Stimulated activated naive CD8-positive, alpha-beta T cell treated with anti-CD3 and anti-CD28 coated beads, Interleukin-15, Interleukin-2, amounts not matched to agents 100 ng/mL and 50 ng/mL, for 24 hours (primary cell): Measurements from ENCODE around the gene RASSF4.

Experiments
- H3K27ac Mint-ChIP-seq: one replicate; pipeline ENCODE4 v1.8.0; 2021; ENCODE audit warnings: mild to moderate bottlenecking, mixed read lengths
- H3K27me3 Mint-ChIP-seq: one replicate; pipeline ENCODE4 v1.8.0; 2021; ENCODE audit warnings: mixed read lengths
- H3K36me3 Mint-ChIP-seq: one replicate; pipeline ENCODE4 v1.8.0; 2021; ENCODE audit warnings: low read depth, mixed read lengths
- H3K4me1 Mint-ChIP-seq: one replicate; pipeline ENCODE4 v1.8.0; 2021; ENCODE audit warnings: low read depth, mixed read lengths
- H3K4me3 Mint-ChIP-seq: one replicate; pipeline ENCODE4 v1.8.0; 2021; ENCODE audit warnings: mild to moderate bottlenecking, mixed read lengths
- H3K9me3 Mint-ChIP-seq: one replicate; pipeline ENCODE4 v1.8.0; 2021; ENCODE audit warnings: mixed read lengths

The RASSF4 gene

DNA sequence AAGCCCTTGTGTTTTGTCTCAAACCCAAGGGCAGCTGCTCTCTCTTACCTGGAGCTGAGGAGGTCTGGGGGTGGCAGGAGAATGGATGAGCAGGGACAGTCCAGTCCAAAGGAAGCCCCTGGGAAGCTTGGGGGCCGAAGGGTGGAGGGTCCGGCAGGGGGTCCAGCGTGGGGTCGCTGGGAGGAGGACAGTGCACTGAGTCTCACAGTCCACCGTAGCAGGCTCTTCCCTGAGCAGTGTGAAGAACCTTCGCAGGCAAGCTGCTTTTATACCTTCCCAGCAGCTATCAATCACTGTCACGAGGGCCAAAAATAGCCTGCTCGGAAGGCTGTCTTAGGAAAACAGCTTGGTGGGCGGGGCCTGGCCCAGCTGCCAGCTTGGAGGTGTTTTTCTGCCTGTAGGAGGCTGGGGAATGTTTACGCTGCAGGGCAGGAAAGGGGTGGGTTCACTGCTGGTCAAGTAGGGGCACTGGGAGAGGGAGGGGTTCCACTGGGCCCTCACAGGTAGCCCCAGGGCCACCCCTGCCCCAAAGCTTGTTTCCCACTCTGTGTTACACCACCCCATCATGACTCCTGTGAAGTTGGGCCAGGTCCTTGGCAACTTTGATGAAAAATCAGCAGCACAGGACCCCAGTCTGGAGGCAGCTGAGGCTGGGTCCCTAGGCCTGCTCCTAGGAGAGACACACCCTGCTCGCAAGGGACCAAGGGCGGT is 19.1 kb downstream of the RASSF4 start, which contains the start of gene DEPP1:
DEPP1 (minus strand) TSS at position 240 of the 711 bp plus-strand sequence. CDS start 779 bp downstream, outside the sequence.
- Mint-ChIP-seq H3K27me3 (no peaks in the 10 kb centered on the region), H3K36me3 (no peaks in the 10 kb centered on the region), H3K4me3 (no peak within 1 kb of the TSS), H3K9me3 (no peaks in the 10 kb centered on the region), H3K27ac (no peak within 1 kb of the TSS), H3K4me1 (peaks cover 18% of the 10 kb centered on the region)

DNA sequence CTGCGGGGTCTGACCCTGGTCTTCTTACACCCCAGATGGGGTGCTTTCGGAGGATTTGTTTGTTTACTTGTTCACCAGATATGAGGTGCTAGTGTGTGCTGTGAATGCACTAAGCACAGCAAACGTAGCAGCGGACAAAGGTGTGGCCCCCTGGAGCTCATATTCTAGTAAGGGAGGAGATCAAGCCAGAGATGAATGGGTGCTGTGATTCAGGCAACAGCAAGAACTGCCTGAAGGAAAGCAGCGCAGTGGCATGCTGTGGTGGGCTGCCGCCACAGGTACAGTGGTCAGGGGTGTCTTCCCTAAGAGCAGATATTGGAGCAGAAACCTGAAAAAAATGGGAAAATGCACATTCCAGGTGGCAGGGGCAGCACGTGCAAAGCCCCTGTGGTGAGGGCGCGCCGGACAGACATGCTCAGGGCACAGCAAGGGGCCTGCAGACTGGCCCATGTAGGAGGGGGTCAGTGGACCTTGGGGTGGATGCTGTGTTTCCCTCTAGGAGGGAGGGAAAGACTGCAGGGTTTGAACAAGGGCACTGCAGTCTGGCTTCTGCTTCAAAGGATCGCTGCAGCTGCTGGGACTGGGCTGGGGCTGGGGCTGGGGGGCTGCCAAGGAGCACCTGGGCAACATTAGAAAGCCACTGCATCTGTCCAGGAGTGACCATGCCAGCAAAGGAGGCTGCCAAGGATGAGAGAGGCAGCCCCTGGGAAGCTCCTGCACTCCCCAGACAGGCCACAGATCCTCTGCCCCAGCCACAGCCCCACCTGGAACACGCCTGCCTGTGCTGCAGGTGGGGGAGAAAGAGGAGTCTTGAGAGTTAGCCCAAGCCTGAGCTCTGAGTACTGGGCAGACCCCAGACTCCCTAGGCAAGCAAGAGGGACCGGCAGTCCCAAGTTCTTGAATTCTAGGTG is 19.9 kb downstream of the RASSF4 start:
- Mint-ChIP-seq H3K27ac (no peak overlapping the region), H3K9me3 (no peaks in the 10 kb centered on the region), H3K4me1 (peaks cover 11% of the 10 kb centered on the region), H3K27me3 (no peaks in the 10 kb centered on the region), H3K36me3 (no peaks in the 10 kb centered on the region), H3K4me3 (no peak overlapping the region)

DNA sequence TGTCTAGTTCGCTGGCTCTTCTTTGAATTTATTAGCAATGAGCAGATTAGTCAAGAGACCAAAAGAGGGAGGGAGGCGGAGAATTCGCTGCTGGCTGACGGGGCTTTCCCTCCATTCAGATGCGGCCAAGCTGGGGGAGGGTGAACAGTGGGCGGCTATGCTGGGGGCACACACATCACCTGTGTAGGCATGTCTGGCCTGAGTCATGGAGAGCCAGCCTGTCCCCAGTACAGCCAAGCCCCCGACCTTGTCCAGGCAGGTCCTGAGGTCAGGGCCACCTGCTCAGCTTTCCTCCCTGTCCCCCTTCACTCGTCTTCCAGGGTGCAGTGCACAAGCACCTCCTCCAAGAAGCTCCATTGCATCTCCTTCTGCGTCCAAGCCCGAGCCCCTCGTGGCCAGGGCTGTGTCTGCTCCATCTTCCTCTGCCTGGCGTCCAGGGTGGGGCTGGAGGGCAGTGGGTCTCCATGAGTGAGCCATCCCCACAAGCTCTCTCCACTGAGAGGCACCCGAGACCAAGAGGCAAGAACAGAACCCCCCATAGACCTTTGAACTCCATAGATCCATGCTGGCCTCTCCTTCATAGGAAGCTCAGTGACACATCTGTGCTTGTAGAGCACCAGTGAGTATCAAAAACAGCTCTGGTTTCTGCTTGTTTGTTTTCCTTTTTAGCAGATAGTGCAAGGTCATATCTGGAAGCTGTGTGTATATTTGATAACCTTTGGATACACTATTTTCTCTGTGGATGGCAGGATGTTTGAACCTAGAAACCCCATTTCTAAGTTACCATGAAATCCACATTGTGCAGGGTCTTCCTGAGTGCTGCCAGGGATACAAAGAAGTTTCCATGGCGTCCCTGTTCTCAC is 20.9 kb downstream of the RASSF4 start:
- no peak overlapping the region for H3K27ac Mint-ChIP-seq
- H3K27me3 Mint-ChIP-seq: no peaks in the 10 kb centered on the region
- H3K4me3 Mint-ChIP-seq: no peak overlapping the region
- no peaks in the 10 kb centered on the region for H3K9me3 Mint-ChIP-seq
- H3K4me1 Mint-ChIP-seq: peaks cover 8% of the 10 kb centered on the region
- no peaks in the 10 kb centered on the region for H3K36me3 Mint-ChIP-seq

DNA sequence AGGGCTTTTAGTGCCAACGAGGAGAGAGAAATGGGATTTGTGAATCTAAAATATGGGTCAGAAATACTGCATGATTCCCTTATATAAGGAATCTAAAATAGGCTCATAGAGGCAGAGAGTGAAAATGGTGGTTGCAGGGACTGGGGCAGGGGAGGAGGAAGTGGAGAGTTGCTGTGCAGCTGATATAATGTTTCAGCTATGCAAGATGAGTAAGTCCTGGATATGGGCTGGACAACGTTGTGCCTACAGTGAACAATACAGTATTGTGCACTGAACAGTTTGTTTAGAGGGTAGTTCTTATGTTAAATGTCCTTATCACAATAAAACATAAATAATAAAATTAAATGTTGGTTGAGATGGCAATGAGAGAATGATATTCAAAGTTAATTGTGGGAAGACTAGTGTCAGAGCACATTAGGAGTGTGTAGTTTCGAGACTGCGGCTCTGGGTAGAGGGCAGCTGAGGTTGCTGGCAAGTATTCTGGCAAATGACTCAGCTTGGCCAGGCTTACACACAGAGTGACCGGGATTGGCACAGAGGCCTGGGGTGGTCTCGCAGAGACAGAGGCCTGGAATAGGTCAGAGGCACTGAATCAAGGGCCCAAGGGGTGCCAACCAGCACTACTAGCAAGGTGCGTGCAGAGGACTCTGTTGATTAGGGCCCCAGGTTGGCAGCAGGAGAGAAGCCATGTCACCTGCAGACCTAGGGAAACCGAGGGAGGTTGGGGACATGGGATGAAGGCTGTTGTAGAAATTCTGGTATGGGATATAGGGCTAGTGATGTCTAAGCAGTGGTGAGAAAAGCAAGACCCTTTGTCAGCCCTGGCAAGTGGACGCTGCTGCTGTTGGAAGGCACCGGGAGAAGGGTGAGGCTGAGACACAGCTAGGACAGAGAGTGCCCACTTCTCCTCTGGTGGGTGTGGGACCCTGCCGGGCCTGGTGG is 21.8 kb downstream of the RASSF4 start:
- no peaks in the 10 kb centered on the region for H3K9me3 Mint-ChIP-seq
- H3K4me1 Mint-ChIP-seq: no peaks in the 10 kb centered on the region

DNA sequence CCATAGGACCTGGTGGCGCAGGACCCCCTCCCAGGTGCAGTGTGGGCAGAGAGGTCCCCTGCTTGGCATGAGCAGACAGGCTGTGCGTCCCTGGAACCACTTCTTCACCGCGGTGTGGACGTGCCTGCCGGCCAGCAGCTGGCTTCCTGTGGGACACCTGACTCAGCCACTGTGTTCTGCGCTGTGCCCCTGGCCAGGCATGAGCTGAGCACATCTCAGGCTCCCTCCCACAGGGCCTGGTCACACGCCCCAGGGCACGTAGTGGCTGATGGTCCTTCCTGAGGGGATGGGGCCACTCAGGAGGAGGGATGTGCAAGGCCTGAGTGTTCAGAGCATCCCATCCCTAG is 22.5 kb downstream of the RASSF4 start:
- no peaks in the 10 kb centered on the region for H3K27me3 Mint-ChIP-seq
- H3K27ac Mint-ChIP-seq: no peak overlapping the region
- no peaks in the 10 kb centered on the region for H3K4me1 Mint-ChIP-seq
- H3K4me3 Mint-ChIP-seq: no peak overlapping the region
- no peaks in the 10 kb centered on the region for H3K36me3 Mint-ChIP-seq
- H3K9me3 Mint-ChIP-seq: no peaks in the 10 kb centered on the region

More for the DNA sequence above, 21.8 kb downstream of the RASSF4 start:
- no peak overlapping the region for H3K4me3 Mint-ChIP-seq
- no peak overlapping the region for H3K27ac Mint-ChIP-seq
- no peaks in the 10 kb centered on the region for H3K36me3 Mint-ChIP-seq
- no peaks in the 10 kb centered on the region for H3K27me3 Mint-ChIP-seq

DNA sequence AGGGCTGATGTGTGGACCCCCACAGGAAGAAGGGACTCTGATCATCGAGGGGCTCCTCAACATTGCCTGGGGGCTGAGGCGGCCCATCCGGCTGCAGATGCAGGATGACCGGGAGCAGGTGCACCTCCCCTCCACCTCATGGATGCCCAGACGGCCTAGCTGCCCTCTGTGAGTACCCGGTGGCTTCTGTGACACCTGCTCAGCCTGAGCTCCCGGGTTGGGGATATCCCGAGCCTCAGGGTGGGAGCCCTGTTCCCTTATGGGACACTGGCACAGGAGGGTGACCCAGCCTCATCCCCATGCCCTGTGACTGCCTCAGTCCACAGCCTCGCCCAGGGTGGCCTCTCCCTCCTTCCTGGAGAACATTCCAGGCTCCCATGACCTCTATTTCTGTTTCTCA is 22.9 kb downstream of the RASSF4 start:
- Mint-ChIP-seq H3K4me3 (no peak overlapping the region), H3K36me3 (no peaks in the 10 kb centered on the region), H3K27me3 (no peaks in the 10 kb centered on the region), H3K27ac (no peak overlapping the region), H3K9me3 (no peaks in the 10 kb centered on the region), H3K4me1 (no peaks in the 10 kb centered on the region)

DNA sequence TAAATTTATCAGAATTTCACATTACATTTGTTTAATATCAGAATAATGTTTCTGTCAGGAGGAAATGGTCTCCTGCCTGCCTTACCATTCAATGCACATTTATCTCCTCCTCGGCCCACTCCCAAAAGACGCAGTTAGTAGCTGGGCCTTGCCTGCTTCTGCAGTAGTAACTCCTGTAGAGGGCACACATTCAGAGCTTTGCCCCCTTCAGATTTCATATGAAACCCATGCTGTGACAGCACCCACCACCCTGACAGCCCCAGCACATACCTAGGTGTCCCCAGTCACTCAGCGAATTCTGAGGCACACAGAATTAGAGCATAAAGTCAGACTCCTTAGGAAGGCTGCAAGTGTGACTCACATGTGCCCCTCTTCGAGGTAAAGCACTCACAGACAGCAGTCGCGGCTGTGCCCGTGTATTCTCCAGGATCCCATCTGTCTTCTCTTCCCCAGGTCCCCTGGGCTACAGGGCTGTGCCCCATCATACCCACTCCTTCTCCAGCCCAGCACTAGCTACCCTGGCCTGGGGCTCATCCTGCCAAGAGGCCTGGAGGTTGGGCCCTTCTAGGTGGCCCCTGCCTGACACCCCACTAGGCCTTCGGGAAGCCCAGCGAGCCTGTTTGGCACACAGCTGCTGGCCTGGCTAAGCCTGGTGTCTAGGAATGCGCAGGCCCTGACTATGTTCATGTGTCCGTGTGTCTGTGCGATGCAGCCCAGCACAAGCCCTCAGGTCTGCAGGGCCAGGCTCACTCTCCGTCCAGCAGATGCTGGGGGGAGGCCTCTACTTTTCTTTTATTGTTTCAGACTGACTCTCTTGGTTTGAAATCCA is 23.7 kb downstream of the RASSF4 start:
- H3K4me3 Mint-ChIP-seq: no peak overlapping the region
- no peaks in the 10 kb centered on the region for H3K9me3 Mint-ChIP-seq

DNA sequence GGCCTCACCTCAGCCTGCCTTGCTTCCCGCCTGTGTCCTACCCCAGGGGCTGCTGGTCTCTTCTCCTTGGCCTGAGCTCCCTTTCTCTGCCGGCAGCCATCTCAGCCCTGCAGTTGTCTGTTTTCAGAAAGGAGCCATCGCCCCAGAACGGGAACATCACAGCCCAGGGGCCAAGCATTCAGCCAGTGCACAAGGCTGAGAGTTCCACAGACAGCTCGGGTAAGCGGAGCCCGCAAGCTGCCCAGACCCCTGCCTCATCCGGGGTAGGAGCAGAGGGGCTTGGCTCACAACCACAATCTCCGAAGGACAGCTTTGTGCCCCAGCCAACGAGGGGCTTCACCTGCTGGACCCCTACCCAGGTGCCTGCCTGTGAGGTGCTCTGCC is 24.3 kb downstream of the RASSF4 start:
- H3K27me3 Mint-ChIP-seq: no peaks in the 10 kb centered on the region
- no peaks in the 10 kb centered on the region for H3K4me1 Mint-ChIP-seq
- no peaks in the 10 kb centered on the region for H3K9me3 Mint-ChIP-seq
- H3K36me3 Mint-ChIP-seq: no peaks in the 10 kb centered on the region
- H3K27ac Mint-ChIP-seq: no peak overlapping the region
- H3K4me3 Mint-ChIP-seq: no peak overlapping the region

More for the DNA sequence above, 23.7 kb downstream of the RASSF4 start:
- no peaks in the 10 kb centered on the region for H3K27me3 Mint-ChIP-seq
- no peak overlapping the region for H3K27ac Mint-ChIP-seq
- H3K36me3 Mint-ChIP-seq: no peaks in the 10 kb centered on the region
- H3K4me1 Mint-ChIP-seq: no peaks in the 10 kb centered on the region

DNA sequence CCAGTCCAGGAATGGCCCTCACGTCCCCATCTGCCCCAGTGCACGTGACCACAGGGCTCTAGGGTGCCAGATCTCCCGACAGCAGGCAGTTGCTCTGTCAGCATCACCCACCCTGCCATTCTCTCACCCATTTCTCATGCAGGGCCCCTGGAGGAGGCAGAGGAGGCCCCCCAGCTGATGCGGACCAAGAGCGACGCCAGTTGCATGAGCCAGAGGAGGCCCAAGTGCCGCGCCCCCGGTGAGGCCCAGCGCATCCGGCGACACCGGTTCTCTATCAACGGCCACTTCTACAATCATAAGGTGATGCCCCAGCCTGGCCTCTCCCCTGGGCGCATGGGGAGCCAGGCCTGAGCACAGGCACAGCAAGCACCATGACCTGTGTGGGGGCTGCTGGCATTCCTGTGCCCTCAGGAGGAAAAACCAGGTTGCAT is 25.1 kb downstream of the RASSF4 start:
- Mint-ChIP-seq H3K36me3 (no peaks in the 10 kb centered on the region), H3K27ac (no peak overlapping the region), H3K9me3 (no peaks in the 10 kb centered on the region), H3K4me1 (no peaks in the 10 kb centered on the region), H3K27me3 (peaks cover 4% of the 10 kb centered on the region), H3K4me3 (no peak overlapping the region)

DNA sequence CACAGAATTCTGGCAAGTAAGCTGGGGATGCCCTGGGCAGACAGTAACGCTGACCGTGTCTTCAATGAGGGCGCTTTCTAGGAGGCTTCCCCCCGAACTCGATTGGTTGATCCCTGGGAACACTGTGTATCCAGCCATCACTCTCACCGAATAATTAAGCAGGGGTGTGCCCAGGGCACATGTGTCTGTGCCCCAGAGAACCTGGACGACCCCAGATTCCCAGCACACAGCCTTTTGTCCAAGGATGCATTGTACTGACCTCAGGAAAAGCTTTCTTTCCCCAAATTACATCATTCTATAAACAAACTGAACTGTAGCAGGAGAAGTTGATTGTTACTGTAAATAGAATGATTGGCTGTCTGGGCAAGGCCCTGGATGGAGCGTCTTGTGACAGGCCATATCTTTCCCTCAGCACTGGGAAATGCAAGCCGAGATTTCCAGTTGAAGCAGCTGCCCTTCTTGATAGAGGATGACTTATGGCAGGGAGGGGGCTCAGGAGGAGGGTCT is 25.6 kb downstream of the RASSF4 start:
- H3K4me1 Mint-ChIP-seq: no peaks in the 10 kb centered on the region
- no peaks in the 10 kb centered on the region for H3K9me3 Mint-ChIP-seq
- H3K27ac Mint-ChIP-seq: no peak overlapping the region
- H3K36me3 Mint-ChIP-seq: no peaks in the 10 kb centered on the region
- no peak overlapping the region for H3K4me3 Mint-ChIP-seq
- peaks cover 4% of the 10 kb centered on the region for H3K27me3 Mint-ChIP-seq

DNA sequence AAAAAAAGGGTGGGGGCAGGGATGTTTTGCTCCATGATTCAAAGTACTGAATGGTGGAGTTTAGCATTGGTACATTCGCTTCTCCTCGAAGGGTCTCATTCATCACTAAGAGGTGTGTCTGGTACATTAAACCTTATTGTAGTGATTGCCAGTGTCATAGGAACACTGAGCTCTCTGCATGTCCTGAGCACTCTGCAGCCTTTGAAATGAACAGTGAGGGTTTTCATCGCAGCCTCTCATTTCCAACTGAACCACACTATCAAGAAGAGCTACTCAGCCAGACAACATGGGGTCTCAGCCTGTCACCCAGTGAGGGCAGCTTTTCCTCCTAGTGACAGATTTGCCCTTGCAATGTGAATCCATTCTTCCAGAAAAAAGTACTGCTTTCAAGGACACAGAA is 26.6 kb downstream of the RASSF4 start:
- Mint-ChIP-seq H3K4me1 (no peaks in the 10 kb centered on the region), H3K27me3 (peaks cover 4% of the 10 kb centered on the region), H3K4me3 (no peak overlapping the region), H3K9me3 (no peaks in the 10 kb centered on the region), H3K36me3 (no peaks in the 10 kb centered on the region), H3K27ac (no peak overlapping the region)

DNA sequence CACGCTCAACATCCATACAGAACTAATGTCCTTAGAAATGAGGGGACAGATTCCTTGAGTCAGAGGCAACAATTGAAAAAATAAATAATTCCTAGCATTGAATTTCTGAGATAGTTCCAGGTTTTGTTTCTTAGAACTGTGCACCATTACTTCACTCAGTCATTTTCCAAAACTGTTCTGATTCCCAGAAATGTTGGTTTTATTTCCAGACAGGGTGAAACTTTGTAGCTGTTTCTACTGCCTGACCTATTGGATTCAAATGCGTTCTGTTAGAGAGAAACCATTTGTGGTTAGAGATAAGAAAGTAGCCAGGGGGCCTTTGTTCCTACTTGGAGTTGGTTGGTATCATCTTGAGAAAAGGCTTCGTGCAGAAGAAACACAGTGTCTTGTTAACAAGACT is 27.1 kb downstream of the RASSF4 start:
- Mint-ChIP-seq H3K36me3 (no peaks in the 10 kb centered on the region), H3K4me1 (no peaks in the 10 kb centered on the region), H3K4me3 (no peak overlapping the region), H3K27me3 (peaks cover 4% of the 10 kb centered on the region), H3K27ac (no peak overlapping the region), H3K9me3 (no peaks in the 10 kb centered on the region)

DNA sequence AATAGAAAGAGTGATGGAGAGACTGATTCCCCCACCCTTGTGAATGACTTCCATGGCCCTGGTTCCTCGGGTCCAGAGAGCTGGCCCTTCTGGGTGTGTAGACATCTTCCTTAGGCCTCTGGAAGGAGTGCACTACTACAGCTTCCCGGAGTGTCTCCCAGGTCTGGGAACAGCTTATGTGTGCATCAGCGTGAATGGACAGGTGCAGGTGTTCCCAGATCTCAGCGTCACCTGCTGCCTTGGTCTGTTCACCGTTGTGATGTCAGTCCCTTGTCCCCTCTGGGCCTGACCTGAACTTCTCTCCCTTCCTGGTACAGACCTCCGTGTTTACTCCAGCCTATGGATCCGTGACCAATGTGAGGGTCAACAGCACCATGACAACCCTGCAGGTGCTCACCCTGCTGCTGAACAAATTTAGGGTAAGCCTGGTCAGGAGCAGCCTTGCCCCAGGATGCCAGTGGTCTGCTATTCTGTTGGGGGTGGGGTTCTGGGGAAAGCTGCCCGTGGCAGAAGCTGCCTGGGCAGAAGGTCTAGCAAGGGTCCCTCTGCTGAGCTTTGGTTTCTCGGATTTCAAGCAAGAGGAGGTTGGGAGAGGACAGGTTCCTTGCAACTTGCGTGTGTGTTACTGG is 29.5 kb downstream of the RASSF4 start:
- Mint-ChIP-seq H3K9me3 (no peaks in the 10 kb centered on the region), H3K4me1 (no peaks in the 10 kb centered on the region), H3K36me3 (no peaks in the 10 kb centered on the region), H3K27me3 (peaks cover 4% of the 10 kb centered on the region), H3K27ac (no peak overlapping the region), H3K4me3 (no peak overlapping the region)
